ENCODE measurements around the gene RIT2. TPM values are rescaled to one million over a fixed set of nuclear protein-coding genes. Genes with fewer than 3 reads are reported as not detected.
A peak's percentile ranks its signal among the peaks of the same experiment; 100 is the strongest.

The RIT2 gene
- total and polyA plus RNA-seq, 8 donors, result not detected

GRCh38 chr18:42977982-42978637 lies 137.4 kb downstream of the RIT2 start:
- Histone ChIP-seq H3K36me3 (no peaks in the 10 kb centered on the region), H3K4me3 (no peak overlapping the region), H3K4me1 (no peaks in the 10 kb centered on the region), H3K27ac (no peak overlapping the region), H3K9me3 (no peaks in the 10 kb centered on the region), H3K27me3 (no peaks in the 10 kb centered on the region)
- intact Hi-C loops (cut with DNase I; ENCODE audit: low total_unique reads), result no loop called here
- peak in 1 of 2 donors; percentile 6 for DNase-seq
- TF ChIP-seq, protein P1, sequence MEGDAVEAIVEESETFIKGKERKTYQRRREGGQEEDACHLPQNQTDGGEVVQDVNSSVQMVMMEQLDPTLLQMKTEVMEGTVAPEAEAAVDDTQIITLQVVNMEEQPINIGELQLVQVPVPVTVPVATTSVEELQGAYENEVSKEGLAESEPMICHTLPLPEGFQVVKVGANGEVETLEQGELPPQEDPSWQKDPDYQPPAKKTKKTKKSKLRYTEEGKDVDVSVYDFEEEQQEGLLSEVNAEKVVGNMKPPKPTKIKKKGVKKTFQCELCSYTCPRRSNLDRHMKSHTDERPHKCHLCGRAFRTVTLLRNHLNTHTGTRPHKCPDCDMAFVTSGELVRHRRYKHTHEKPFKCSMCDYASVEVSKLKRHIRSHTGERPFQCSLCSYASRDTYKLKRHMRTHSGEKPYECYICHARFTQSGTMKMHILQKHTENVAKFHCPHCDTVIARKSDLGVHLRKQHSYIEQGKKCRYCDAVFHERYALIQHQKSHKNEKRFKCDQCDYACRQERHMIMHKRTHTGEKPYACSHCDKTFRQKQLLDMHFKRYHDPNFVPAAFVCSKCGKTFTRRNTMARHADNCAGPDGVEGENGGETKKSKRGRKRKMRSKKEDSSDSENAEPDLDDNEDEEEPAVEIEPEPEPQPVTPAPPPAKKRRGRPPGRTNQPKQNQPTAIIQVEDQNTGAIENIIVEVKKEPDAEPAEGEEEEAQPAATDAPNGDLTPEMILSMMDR (IDR thresholded peaks at IDR 0.05), result no peak
- TF ChIP-seq POLR2AphosphoS5 (IDR thresholded peaks at IDR 0.05), result no peak
- TF ChIP-seq POLR2A (IDR thresholded peaks at IDR 0.05), result no peak
- TF ChIP-seq EP300 (IDR thresholded peaks at IDR 0.05), result no peak
- 17 to 22% (median 19%) methylated on average over 4 of the region's 4 CpGs for WGBS, 5 donors

DNA sequence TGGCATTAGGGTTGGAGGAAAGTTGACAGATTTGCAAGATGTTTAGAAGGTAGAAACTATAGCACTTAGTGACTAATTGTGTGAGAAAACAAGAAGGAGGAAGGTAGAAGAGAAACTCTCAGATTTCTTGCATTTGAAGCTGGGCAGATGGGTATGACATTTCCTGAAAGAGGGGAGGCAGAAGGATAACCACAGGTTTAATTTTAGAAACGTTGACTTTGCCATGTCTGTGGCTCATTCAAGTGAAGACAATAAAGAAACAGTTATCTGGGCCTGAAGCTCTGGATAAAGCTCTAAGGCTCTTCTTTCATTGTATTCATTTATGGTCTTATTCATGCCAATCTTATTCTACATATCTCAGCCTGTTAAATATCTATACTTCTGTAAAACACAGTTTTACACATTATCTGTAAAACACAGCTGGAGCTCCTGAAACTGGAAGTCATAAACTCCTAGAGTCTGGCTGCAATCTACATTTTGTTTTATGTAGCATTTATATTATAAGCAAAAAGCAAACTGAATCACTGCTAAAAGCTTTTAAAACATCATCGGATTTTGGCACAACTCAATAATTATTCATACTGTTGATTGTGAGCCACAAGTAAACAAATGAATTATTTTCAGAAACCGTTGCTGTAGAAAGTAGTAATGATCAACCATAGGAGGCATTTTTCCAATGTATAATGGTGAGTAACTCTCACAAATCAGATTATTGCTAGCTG lies 138.5 kb downstream of the RIT2 start:
- H3K9me3 ChIP-seq, result no peaks in the 10 kb centered on the region
- no peaks in the 10 kb centered on the region for H3K4me1 ChIP-seq
- H3K27me3 ChIP-seq, result no peaks in the 10 kb centered on the region
- intact Hi-C loops (cut with DNase I; ENCODE audit: low total_unique reads), result no loop called here
- DNase-seq, result peak in 1 of 2 donors; percentile 34
- no peaks in the 10 kb centered on the region for H3K36me3 ChIP-seq
- no peak for TF ChIP-seq POLR2A (IDR thresholded peaks at IDR 0.05)
- TF ChIP-seq, protein P1 (IDR thresholded peaks at IDR 0.05), result no peak
- no peak overlapping the region for H3K4me3 ChIP-seq
- H3K27ac ChIP-seq, result no peak overlapping the region
- WGBS, 5 donors, result 32 to 43% (median 40%) methylated on average over 3 of the region's 3 CpGs

GRCh38 chr18:42969366-42969765 lies 146.1 kb downstream of the RIT2 start:
- Histone ChIP-seq H3K27ac (no peak overlapping the region), H3K9me3 (no peaks in the 10 kb centered on the region), H3K36me3 (no peaks in the 10 kb centered on the region), H3K4me1 (no peaks in the 10 kb centered on the region), H3K4me3 (no peak overlapping the region), H3K27me3 (no peaks in the 10 kb centered on the region)
- intact Hi-C loops (cut with DNase I; ENCODE audit: low total_unique reads), result no loop called here
- WGBS, 5 donors, result 56 to 88% (median 71%) methylated on average over 2 of the region's 2 CpGs
- DNase-seq, result no peak
- no peak for TF ChIP-seq POLR2A (IDR thresholded peaks at IDR 0.05)
- TF ChIP-seq, protein P1 (IDR thresholded peaks at IDR 0.05), result no peak
- TF ChIP-seq POLR2AphosphoS5 (IDR thresholded peaks at IDR 0.05), result no peak
- TF ChIP-seq EP300 (IDR thresholded peaks at IDR 0.05), result no peak

DNA sequence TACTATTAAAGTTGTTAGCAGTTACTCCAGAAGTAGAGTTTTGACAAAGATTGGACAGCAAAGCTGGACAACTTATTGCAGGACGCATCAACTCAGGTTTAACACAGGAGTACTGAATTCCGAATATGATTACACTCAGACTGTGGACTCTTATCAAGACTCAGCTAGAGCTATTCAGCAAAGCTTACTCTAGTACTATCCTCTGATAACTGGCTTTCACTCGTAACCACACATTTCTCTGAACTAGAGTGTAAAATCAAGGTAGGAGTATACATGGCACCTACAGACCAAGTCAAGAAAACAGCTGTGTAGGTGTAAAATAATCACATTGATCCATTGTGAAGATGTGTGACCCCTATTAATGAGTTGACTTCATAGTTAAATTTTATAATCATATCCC lies 154.2 kb downstream of the RIT2 start:
- Histone ChIP-seq H3K4me3 (no peak overlapping the region), H3K4me1 (no peaks in the 10 kb centered on the region), H3K27me3 (no peaks in the 10 kb centered on the region), H3K36me3 (no peaks in the 10 kb centered on the region), H3K27ac (no peak overlapping the region), H3K9me3 (no peaks in the 10 kb centered on the region)
- no peak for DNase-seq
- 50 to 73% (median 60%) methylated on average over 3 of the region's 3 CpGs for WGBS, 5 donors
- intact Hi-C loops (cut with DNase I; ENCODE audit: low total_unique reads), result no loop called here
- TF ChIP-seq POLR2AphosphoS5 (IDR thresholded peaks at IDR 0.05) (no peak), POLR2A (IDR thresholded peaks at IDR 0.05) (no peak), EP300 (IDR thresholded peaks at IDR 0.05) (no peak)
- TF ChIP-seq, protein P1 (IDR thresholded peaks at IDR 0.05), result no peak
